Measurements from ENCODE around the gene HIVEP3.

The HIVEP3 gene

DNA sequence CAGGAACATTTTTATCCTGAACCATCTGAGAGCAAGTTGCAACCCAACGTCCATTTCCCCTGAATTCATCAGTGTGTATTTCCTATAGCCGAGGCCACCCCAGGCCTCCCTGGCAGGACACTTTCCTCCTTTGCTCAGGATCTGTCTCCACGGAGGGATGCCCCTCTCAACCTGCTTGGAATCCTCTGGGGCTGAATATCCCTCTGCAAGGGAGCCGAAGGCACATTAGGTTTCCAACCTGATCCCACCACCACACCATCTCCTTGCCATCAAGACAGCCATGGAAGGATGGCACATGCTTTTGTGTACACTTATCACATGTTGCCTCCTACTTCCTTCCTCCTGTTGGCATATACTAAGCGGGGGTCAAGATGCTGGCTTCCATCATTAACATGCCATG, 359.4 kb downstream of the HIVEP3 start:
- TF ChIP-seq EP300 (IDR thresholded peaks at IDR 0.05; ENCODE audit: borderline replicate concordance) = no peak
- TF ChIP-seq, protein P1, sequence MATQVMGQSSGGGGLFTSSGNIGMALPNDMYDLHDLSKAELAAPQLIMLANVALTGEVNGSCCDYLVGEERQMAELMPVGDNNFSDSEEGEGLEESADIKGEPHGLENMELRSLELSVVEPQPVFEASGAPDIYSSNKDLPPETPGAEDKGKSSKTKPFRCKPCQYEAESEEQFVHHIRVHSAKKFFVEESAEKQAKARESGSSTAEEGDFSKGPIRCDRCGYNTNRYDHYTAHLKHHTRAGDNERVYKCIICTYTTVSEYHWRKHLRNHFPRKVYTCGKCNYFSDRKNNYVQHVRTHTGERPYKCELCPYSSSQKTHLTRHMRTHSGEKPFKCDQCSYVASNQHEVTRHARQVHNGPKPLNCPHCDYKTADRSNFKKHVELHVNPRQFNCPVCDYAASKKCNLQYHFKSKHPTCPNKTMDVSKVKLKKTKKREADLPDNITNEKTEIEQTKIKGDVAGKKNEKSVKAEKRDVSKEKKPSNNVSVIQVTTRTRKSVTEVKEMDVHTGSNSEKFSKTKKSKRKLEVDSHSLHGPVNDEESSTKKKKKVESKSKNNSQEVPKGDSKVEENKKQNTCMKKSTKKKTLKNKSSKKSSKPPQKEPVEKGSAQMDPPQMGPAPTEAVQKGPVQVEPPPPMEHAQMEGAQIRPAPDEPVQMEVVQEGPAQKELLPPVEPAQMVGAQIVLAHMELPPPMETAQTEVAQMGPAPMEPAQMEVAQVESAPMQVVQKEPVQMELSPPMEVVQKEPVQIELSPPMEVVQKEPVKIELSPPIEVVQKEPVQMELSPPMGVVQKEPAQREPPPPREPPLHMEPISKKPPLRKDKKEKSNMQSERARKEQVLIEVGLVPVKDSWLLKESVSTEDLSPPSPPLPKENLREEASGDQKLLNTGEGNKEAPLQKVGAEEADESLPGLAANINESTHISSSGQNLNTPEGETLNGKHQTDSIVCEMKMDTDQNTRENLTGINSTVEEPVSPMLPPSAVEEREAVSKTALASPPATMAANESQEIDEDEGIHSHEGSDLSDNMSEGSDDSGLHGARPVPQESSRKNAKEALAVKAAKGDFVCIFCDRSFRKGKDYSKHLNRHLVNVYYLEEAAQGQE (IDR thresholded peaks at IDR 0.05; ENCODE audit: low read depth) = no peak
- TF ChIP-seq TEAD4 (IDR thresholded peaks at IDR 0.05) = no peak
- TF ChIP-seq YY1 (IDR thresholded peaks at IDR 0.05; ENCODE audit: low read depth) = no peak
- no peak for TF ChIP-seq NFIC (IDR thresholded peaks at IDR 0.05)
- no peak for TF ChIP-seq TCF12 (IDR thresholded peaks at IDR 0.05; ENCODE audit: low read depth)
- no peak for TF ChIP-seq EGR1 (IDR thresholded peaks at IDR 0.05)
- TF ChIP-seq CEBPB (IDR thresholded peaks at IDR 0.05) = no peak
- TF ChIP-seq TAF1 (IDR thresholded peaks at IDR 0.05; ENCODE audit: low read depth) = no peak
- TF ChIP-seq ZBTB7A (IDR thresholded peaks at IDR 0.05; ENCODE audit: low read depth) = no peak
- no peak for TF ChIP-seq RAD21 (IDR thresholded peaks at IDR 0.05; ENCODE audit: low read depth)
- TF ChIP-seq, protein P2, sequence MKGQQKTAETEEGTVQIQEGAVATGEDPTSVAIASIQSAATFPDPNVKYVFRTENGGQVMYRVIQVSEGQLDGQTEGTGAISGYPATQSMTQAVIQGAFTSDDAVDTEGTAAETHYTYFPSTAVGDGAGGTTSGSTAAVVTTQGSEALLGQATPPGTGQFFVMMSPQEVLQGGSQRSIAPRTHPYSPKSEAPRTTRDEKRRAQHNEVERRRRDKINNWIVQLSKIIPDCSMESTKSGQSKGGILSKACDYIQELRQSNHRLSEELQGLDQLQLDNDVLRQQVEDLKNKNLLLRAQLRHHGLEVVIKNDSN (IDR thresholded peaks at IDR 0.05) = no peak
- TF ChIP-seq FOXM1 (IDR thresholded peaks at IDR 0.05; ENCODE audit: borderline replicate concordance, low read depth) = no peak

DNA sequence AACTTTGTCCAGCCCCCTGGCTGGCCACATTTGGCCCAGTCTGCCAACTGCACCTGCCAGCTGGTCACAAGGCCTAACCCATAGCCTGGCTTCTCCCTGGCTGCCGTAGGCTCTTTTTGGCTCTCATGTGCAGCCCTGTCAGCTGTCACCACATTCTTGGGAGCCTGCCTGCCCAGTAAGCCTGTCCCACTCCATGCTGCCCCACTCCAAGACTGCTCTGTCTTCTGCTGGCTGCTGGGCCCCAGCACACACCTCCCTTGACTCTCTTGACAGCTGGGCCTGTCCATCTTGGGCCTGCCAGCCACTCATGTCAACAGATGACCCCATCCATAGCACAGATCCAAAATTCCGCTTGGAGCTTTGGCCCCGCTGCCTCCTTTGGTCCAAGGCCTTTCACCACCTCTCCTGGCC, 360.0 kb downstream of the HIVEP3 start:
- TF ChIP-seq, protein P1 (IDR thresholded peaks at IDR 0.05; ENCODE audit: low read depth) = no peak
- TF ChIP-seq NFIC (IDR thresholded peaks at IDR 0.05) (no peak), CREB1 (IDR thresholded peaks at IDR 0.05; ENCODE audit: low read depth) (no peak), ZBTB7A (IDR thresholded peaks at IDR 0.05; ENCODE audit: low read depth) (no peak), TAF1 (IDR thresholded peaks at IDR 0.05; ENCODE audit: low read depth) (no peak), CEBPB (IDR thresholded peaks at IDR 0.05) (no peak), TEAD4 (IDR thresholded peaks at IDR 0.05) (no peak), RAD21 (IDR thresholded peaks at IDR 0.05; ENCODE audit: low read depth) (no peak)
- TF ChIP-seq, protein P3, sequence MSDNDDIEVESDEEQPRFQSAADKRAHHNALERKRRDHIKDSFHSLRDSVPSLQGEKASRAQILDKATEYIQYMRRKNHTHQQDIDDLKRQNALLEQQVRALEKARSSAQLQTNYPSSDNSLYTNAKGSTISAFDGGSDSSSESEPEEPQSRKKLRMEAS (IDR thresholded peaks at IDR 0.05) = no peak
- TF ChIP-seq, protein P2 (IDR thresholded peaks at IDR 0.05) = no peak

DNA sequence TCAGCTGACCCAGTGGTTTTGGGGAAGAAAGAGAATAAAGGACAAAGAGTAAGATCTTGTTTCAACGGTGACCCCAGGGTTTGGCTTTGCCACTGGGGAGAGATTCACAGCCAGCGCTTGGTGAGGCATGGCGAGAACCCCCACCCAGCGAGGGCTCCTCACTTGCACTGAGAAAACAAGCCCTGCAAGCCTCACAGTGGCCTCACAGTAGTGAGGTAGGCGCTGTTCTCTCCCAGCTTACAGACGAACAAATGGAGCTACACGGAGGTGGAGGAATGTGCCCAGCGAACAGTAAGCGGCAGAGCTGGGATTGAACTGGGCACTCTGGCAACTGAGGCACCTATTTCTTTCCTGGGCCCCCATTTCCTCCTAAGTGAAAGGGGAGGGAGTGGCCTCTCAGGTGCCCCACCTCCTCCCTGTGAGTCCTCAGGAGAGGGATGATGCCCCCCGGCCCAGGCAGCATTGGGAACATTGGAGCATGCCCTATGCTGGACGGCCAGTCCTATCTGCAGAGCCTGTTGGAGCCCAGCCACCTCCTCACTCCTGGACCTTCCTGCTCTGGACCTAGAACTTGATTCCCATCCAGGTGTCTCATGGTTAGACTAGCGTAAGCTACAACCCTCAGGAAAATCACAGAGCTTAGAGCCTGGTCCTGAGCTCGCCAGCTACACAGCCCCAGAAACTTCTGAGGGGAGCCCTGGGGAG, 360.8 kb downstream of the HIVEP3 start:
- TF ChIP-seq, protein P2 (IDR thresholded peaks at IDR 0.05) = no peak
- no peak for TF ChIP-seq TCF12 (IDR thresholded peaks at IDR 0.05; ENCODE audit: low read depth)
- TF ChIP-seq RAD21 (IDR thresholded peaks at IDR 0.05; ENCODE audit: low read depth) = no peak
- TF ChIP-seq TAF1 (IDR thresholded peaks at IDR 0.05; ENCODE audit: low read depth) = no peak
- TF ChIP-seq, protein P1 (IDR thresholded peaks at IDR 0.05; ENCODE audit: low read depth) = no peak
- TF ChIP-seq CEBPB (IDR thresholded peaks at IDR 0.05) = no peak
- no peak for TF ChIP-seq FOXM1 (IDR thresholded peaks at IDR 0.05; ENCODE audit: borderline replicate concordance, low read depth)
- no peak for TF ChIP-seq NFIC (IDR thresholded peaks at IDR 0.05)
- TF ChIP-seq ZBTB7A (IDR thresholded peaks at IDR 0.05; ENCODE audit: low read depth) = no peak
- TF ChIP-seq EGR1 (IDR thresholded peaks at IDR 0.05) = no peak
- no peak for TF ChIP-seq TEAD4 (IDR thresholded peaks at IDR 0.05)
- TF ChIP-seq EP300 (IDR thresholded peaks at IDR 0.05; ENCODE audit: borderline replicate concordance) = no peak
- TF ChIP-seq, protein P3 (IDR thresholded peaks at IDR 0.05) = no peak
- no peak for TF ChIP-seq YY1 (IDR thresholded peaks at IDR 0.05; ENCODE audit: low read depth)
- TF ChIP-seq CREB1 (IDR thresholded peaks at IDR 0.05; ENCODE audit: low read depth) = no peak
